ENCODE measurements around the gene HCRTR2. TPM values are rescaled to one million over a fixed set of nuclear protein-coding genes. Genes with fewer than 3 reads are reported as not detected.
"Not testable (repeated sequence)": the region's sequence is repeated elsewhere in the genome, so short reads cannot be mapped to it uniquely, and the experiment has no call there.

Gene HCRTR2
- total RNA-seq, 1 donor from 2014 or later = not detected

DNA sequence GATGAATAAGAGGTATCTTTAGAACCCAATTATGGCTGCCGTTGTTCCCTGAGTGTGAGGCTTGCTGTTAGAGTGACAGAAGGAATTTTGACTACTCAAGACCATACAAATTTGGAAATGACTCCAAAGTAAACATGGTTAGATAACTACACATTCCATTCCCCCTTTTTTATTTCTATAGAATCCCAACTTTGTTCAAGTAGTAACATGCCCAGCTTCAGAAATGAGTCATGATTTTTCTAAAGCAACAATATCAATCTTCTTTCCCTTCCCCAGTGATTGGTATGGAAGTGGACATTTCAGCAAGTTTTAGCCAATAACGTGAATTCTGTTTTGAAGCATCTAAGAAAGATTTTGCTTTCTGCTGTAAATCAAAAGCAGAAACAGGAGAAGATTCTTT, 37.8 kb downstream of the HCRTR2 start:
- no peak for DNase-seq (ENCODE audit: low spot score)

DNA sequence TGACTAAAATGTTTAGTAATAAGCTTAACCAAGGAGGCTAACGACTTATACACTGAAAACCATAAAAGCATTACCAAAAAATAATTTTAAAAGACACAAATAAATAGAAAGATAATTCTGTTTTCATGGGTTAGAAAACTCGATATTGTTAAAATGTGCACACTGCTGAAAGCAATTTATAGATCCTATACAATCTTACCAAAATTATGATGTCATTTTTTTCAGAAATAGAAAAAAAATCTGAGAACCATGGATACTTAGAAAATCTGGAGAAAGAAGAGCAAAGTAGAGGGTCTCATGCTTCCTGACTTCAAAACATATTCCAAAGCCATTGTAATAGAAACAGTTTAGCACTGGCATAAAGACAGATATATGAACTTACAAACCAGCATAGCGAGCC, 46.6 kb downstream of the HCRTR2 start:
- DNase-seq (ENCODE audit: low spot score) = no peak

- DNase-seq (ENCODE audit: low spot score) = no peak
Measured at GRCh38 chr6:55227862-55228261, 53.5 kb downstream of the HCRTR2 start.

DNA sequence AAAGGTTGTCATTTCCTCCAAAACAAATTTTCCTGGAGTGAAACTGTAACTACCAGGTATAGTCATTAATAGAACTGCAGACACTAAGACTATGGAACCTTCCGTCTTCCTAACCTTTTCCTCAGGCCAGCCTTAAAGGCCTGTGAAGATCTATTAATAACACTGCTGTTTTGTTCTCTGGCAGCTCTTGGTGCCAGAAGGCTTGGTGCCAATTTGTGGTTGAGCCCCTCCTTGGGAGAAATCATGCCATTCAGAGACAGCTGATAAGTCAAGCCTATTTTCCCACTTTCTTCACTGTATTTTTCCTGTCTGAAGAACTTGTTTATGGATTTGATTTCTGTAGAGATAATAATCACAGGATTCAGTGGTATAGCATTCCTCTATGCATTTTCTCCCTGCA, 64.8 kb downstream of the HCRTR2 start:
- no peak for DNase-seq (ENCODE audit: low spot score)

GRCh38 chr6:55240975-55241605, 66.8 kb downstream of the HCRTR2 start:
- DNase-seq (ENCODE audit: low spot score) = not testable (repeated sequence)

- no peak for DNase-seq (ENCODE audit: low spot score)
Measured at GRCh38 chr6:55250400-55250799, 76.1 kb downstream of the HCRTR2 start.

DNA sequence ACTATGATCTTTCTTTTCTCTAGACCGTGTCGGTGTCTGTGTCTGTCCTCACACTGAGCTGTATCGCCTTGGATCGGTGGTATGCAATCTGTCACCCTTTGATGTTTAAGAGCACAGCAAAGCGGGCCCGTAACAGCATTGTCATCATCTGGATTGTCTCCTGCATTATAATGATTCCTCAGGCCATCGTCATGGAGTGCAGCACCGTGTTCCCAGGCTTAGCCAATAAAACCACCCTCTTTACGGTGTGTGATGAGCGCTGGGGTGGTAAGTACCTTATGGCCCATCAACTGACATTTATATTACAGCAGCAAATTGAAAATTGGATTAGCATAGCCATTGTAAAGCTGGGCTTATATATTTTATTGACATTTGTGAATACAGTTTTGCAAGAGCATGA, 80.8 kb downstream of the HCRTR2 start:
- DNase-seq (ENCODE audit: low spot score) = no peak

DNA sequence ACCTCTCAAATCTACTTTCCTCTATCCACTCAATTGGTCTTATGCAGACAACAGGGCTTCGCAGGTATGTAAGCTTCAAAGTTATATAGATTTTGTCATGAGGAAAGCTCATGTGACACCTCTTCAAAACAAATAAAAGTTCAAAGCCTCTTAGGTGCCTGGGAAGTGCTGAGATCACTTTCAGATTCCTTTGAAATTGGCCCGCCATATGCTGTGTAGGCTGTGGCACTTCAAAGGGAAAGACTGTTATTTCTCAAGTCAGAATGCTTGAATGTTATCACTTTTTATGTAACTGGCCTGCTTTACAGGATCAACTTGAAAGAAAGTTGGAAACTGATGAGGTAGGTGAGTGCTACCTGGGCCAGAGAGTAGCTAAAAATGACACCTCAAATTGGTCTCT, 85.9 kb downstream of the HCRTR2 start:
- no peak for DNase-seq (ENCODE audit: low spot score)

DNA sequence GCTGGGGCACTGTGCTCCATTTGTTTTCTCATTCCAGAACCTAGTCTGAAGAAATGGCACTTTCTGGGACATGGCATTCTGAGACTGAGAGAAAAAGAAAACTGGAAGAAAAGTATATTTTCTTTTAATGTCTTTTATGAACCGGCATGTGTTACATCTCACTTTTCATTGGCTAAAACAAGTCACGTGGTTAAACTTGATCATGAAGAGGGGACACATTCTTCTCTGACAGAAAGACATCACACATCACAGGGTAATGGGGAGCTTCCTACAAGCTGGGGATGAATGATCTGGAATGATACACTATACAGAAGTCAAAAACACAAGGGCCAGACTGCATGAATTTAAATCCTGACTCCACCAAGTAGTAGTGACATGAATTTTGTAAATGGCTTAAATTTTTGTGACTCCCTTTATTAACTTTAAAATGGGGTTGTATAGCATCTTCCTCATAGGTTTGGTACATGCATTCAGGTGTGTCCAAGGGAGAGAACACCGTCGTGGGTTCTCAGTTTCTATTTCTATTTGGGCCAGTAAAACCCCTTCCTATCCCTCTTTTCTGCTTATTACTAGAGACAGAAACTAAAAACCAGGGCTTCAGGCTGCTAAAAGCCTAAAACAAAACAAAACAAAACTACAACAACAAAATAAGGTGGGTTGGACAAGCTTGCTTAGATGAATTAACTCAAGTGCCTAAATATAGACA, 91.2 kb downstream of the HCRTR2 start:
- no peak for DNase-seq (ENCODE audit: low spot score)

DNA sequence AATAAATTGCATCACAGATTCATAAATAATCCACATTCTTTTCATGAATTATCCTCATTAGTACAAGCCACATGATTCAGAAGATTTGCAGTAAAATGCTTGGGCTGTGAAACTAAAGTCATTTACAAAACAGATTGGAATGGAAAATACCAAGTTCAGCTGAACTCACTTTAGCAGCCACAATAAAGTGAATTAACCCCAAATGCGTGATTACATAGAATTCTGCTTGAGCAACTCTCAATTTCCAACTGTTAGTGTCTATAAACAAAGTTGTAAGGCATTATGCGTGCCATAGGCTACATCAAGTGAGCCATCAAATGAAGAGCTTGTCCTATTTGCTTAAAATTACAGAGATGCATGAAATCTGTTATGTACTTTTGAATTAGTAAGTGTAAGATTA, 92.6 kb downstream of the HCRTR2 start:
- DNase-seq (ENCODE audit: low spot score) = no peak

- DNase-seq (ENCODE audit: low spot score) = no peak
Measured at GRCh38 chr6:55276745-55277530, 102.6 kb downstream of the HCRTR2 start.

DNA sequence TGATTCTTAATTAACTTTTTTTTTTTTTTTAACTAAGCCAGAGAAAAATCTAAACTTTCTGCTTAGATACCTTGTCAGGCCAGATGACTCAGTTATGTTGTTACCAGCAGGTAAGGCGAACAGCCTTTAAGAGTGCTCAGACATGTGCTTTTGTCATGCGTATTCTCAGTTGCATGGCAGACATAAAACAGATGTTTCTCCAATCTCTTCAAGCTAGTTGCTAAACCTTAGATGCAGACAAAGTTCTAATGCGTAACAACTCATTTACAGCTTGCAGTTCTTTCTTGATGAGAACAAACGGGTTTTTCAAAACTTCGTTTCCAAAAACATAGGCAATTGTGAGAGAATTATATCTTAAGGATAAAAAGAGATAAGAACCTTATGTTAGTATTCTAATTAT, 103.3 kb downstream of the HCRTR2 start:
- DNase-seq (ENCODE audit: low spot score) = no peak

GRCh38 chr6:55281215-55281614, 106.9 kb downstream of the HCRTR2 start:
- no peak for DNase-seq (ENCODE audit: low spot score)

DNA sequence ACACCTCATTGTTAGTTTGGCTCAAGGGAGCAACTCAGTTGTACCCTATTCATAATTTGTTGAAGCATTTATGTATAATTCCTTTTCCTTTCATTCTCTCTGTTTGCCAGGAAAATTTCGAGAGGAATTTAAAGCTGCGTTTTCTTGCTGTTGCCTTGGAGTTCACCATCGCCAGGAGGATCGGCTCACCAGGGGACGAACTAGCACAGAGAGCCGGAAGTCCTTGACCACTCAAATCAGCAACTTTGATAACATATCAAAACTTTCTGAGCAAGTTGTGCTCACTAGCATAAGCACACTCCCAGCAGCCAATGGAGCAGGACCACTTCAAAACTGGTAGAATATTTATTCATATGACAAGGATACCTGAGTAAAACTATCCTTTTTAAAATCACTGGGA, 107.8 kb downstream of the HCRTR2 start:
- DNase-seq (ENCODE audit: low spot score) = no peak

DNA sequence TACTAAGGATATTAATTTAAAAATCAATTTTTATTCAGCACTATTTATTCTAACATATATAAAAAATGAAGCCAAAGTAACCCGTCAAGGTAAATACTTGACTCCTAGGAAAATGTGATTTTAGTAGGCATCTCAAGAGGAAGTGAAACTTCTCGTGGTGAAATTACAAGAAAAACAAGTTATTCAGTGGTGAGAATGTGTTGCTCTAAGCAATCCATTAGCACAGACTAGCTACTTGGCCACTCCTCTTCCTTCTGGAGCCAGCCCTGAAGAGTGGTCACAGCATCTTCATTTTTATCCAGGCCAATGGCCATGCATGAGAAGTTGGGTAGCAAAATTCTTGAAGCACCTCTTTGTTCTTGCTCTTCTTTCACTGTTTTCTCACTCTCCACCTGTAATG, 112.5 kb downstream of the HCRTR2 start:
- DNase-seq (ENCODE audit: low spot score) = no peak

- DNase-seq (ENCODE audit: low spot score) = no peak
Measured at GRCh38 chr6:55290736-55291135, 116.4 kb downstream of the HCRTR2 start.

- DNase-seq (ENCODE audit: low spot score) = no peak
Measured at GRCh38 chr6:55293116-55293515, 118.8 kb downstream of the HCRTR2 start.

DNA sequence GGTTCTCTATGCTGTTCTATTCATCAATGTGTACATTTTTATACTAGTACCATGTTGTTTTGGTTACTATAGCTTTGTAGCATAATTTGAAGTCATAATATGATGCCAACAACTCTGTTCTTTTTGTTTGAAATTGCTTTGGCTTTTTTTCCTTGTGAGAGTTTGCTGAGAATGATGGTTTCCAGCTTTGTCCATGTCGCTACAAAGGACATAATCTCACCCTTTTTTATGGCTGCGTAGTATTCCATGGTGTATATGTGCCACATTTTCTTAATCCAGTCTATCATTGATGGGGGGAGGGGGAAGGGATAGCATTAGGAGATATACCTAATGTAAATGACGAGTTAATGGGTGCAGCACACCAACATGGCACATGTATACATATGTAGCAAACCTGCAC, 122.9 kb downstream of the HCRTR2 start:
- DNase-seq (ENCODE audit: low spot score) = not testable (repeated sequence)

DNA sequence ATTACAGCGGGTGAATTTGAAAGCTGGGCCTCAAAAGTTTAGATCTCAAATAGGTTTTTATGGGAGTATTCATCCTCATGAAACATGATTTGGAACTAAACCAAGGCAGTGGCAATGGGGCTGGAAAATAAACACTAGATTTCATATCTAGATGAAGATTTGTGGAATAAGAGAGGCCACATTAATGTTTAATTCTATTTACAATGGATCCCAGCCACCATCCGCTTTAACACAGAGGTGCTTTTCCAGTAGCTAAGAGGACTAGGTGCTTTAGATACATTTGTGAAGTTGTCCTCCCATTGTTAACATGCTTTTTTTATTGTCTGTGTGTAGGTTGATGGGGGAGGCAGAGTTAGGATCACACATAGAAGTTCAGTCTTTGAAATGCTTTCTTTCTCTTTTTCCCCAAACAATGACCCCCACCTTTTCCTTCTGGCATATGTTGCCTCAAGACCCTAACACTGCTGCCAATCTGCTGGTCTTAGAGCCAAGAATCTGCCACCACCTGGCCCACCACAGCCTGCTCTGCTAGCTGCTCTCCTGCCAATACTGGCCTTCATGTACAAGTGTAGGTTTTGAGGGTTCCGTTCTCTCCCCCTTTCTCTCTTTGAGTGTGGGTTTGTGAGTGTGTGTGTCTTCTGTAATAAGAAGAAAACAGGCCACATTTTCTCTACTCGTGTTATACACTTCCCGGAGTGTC, 125.1 kb downstream of the HCRTR2 start:
- DNase-seq (ENCODE audit: low spot score) = no peak

- no peak for DNase-seq (ENCODE audit: low spot score)
Measured at GRCh38 chr6:55304747-55305146, 130.4 kb downstream of the HCRTR2 start.

DNA sequence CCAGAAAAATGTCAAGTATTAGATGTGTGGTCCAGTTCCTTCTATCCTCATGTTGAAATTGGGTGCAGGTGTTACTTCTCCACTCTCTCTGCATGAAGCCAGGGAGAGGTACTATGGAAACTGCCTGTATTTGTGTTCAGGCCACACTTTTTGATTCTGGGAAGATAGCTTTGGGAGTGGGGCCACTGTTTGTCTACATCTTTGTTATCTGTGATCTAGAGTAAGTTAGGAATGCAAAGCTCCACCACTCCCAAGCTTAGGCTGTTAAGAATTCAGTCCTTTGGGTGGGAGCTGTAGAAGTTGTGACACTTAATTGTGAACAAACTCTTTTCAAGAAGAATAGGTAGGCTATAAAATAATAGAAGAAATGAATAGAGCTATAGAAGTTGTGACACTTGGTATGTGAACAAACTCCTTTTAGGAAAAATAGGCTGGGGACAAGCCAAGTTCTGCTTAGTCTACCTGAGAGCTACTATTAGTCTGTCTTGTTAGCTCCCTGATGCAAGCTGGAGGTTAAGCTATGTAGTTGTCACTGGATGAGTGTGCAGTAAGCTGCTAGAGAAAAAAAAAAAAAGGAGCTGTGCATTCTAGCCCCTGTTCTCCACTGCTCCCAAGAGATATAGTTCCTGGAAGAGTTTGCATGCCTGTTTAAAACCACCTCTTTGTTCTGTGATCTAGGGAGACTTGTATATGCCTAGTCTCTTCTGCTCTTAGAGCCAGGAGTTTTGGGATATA, 145.8 kb downstream of the HCRTR2 start:
- no peak for DNase-seq (ENCODE audit: low spot score)

DNA sequence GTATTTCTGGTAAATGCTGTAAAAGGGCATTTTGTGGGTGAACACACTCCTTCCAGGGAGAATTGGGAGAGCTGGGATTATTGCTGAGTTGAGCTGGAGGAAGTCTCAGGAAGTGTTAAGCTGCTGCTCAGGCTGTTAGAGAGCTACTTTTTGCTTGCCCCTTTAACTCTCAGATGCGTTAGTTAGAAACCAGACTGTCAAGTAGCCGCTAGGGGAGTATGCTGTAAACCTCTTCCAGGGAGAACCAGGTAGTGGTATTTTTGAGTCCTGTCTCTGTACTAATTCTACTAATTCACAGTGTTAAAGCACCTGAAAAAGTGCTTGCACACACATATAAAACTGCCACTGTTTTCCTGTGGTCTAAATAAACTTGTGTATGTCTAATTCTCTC, 146.4 kb downstream of the HCRTR2 start:
- no peak for DNase-seq (ENCODE audit: low spot score)

All from ureter (tissue), 1 donor.